ENCODE data around the gene MT1F.
A peak's percentile ranks its signal among the peaks of the same experiment; 100 is the strongest.
"Not testable (repeated sequence)": the region's sequence is repeated elsewhere in the genome, so short reads cannot be mapped to it uniquely, and the experiment has no call there.

Gene MT1F
- total RNA-seq = 1.5 to 1.6 reads per million in 2 donors

- peak; percentile 41 to 76 (median 52) for DNase-seq
Observed at GRCh38 chr16:56657555-56658326, at the start of gene MT1F. TSS of gene MT1F (plus strand) at chr16:56657959. CDS start at chr16:56658059, 100 bp downstream.

- DNase-seq = peak; percentile 62 to 96 (median 79)
Observed at GRCh38 chr16:56608043-56608875, 49.5 kb upstream of the MT1F start, which contains the start of gene MT2A. TSS of gene MT2A (plus strand) at chr16:56608584. CDS start at chr16:56608656, 72 bp downstream.

GRCh38 chr16:56608876-56609462, 48.8 kb upstream of the MT1F start:
- DNase-seq = no peak

- DNase-seq = peak in 4 of 5 experiments; percentile 41 to 90 (median 63)
Observed at GRCh38 chr16:56609463-56609921, 48.3 kb upstream of the MT1F start.

- DNase-seq = peak in 4 of 5 experiments; percentile 57 to 83 (median 69)
Observed at GRCh38 chr16:56610017-56610608, 47.6 kb upstream of the MT1F start.

GRCh38 chr16:56610609-56611111, 47.1 kb upstream of the MT1F start:
- DNase-seq = peak in 1 of 5 experiments; percentile 85

- DNase-seq = no peak
Observed at GRCh38 chr16:56611281-56611833, 46.4 kb upstream of the MT1F start.

- DNase-seq = no peak
Observed at GRCh38 chr16:56613706-56614105, 44.1 kb upstream of the MT1F start.

- peak in 1 of 5 experiments; percentile 87 for DNase-seq
Observed at GRCh38 chr16:56614549-56614991, 43.2 kb upstream of the MT1F start.

GRCh38 chr16:56615353-56615752, 42.4 kb upstream of the MT1F start:
- DNase-seq = no peak

GRCh38 chr16:56616608-56617211, 41.0 kb upstream of the MT1F start:
- DNase-seq = no peak

GRCh38 chr16:56617212-56618085, 40.3 kb upstream of the MT1F start:
- peak in 3 of 5 experiments; percentile 27 to 79 (median 37) for DNase-seq

- no peak for DNase-seq
Observed at GRCh38 chr16:56618138-56618537, 39.6 kb upstream of the MT1F start.

GRCh38 chr16:56620339-56620897, 37.3 kb upstream of the MT1F start:
- DNase-seq = no peak

GRCh38 chr16:56621665-56622445, 35.9 kb upstream of the MT1F start:
- not testable (repeated sequence) for DNase-seq

- not testable (repeated sequence) for DNase-seq
Observed at GRCh38 chr16:56623184-56623583, 34.6 kb upstream of the MT1F start.

- DNase-seq = no peak
Observed at GRCh38 chr16:56623637-56624036, 34.1 kb upstream of the MT1F start.

- peak in 3 of 5 experiments; percentile 15 to 87 (median 42) for DNase-seq
Observed at GRCh38 chr16:56625140-56625942, 32.4 kb upstream of the MT1F start, which contains the start of gene MT1E. TSS of gene MT1E (plus strand) at chr16:56625781. CDS start at chr16:56625852, 71 bp downstream.

All from T-helper 2 cell (primary cell).